GM15510 (cell line): ENCODE measurements around the gene CCDC192.

Experiments used
- POLR2A ChIP-seq: IDR thresholded peaks from 3 replicates; pipeline ENCODE4 v1.6.1; 2011; ENCODE audit warnings: borderline replicate concordance; ENCODE audit not compliant: insufficient read length; ENCODE audit errors: extremely low read depth

Gene CCDC192

DNA sequence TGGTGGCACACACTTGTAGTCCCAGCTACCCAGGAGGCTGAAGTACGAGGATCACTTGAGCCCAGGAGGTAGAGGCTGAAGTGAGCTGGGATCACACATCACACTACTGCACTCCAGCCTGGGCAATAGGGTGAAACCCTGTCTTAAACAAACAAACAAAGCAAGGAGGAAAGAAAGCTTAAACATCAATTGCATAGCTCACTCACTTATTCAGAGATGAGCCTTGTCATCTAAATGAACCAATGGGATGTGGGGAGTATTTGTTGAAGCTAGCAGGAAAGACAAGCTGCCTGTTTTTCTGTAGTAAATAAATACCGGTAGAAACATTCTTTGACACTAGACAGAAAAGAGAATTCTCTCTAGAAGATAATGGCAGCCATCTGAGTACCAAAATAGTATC is 219.4 kb downstream of the CCDC192 start:
- no peak for TF ChIP-seq POLR2A

DNA sequence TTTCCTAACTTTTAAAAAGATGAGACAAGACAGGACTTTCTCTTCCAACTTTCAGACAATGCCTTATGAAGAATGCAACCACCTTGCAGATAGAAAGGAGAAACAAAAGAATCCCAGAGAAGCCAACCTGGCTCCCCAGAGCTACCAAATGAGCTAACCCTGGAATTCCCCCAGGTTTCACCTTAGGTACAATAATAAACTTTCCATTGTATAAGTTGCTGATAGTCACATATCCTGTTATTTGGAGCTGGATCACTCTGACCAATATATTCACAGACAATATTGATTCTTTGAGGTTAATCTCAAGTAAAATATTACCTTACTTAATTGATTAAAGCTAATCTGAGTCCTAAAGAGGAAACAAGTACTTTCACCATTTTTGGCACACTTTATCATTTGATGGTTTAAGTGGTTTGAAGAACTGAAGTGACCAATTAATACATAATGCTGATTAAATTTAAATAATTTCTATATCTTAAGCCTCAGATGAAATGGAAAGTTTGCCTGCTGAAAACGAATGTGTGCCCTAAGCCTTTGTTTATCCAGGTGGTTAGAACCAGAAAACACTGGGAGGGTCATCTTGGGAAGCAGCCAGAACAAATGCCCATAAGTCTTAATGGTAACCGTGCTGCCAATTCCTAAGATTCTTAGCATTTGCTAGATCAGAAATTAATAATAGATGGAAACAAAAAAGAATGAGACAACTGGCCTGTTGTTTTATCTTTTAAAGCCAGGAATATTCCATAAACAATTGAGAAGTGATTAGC is 220.8 kb downstream of the CCDC192 start:
- no peak for TF ChIP-seq POLR2A

DNA sequence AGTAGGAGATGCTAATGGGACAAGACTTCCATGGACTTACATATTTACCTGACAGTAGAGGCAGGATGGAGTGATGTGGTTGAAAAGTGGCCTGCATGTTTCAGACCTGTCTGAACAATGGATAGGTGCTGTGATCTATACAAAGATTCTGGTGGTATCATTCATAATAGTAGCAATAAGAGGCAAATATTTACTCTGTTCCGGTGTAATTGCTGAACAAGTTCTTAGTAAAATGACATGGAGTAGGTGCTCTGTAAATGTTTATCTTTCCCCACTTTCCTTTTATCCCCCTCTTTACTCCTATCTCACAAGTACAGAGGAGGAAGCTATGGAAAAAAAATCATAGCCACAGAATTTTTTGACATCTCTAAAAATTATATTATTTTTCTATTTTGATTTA is 221.4 kb downstream of the CCDC192 start:
- TF ChIP-seq POLR2A: no peak

GRCh38 chr5:127925916-127926315 is 222.7 kb downstream of the CCDC192 start:
- no peak for TF ChIP-seq POLR2A

GRCh38 chr5:127926974-127927373 is 223.8 kb downstream of the CCDC192 start:
- TF ChIP-seq POLR2A: no peak

DNA sequence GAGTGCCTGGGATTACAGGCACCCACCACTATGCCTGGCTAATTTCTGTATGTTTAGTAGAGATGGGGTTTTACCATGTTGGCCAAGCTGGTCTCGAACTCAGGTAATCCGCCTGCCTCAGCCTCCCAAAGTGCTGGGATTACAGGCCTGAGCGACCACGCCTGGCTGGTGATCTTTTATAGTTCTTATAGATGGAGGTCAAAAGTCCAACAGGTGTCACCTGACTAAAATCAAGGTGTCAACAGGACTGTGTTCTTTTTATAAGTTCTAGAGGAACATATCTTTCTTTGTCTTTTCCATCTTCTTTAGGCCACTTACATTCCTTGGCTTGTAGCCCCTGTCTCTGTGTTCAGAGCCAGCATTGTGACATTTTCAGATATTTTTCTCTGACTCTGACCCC is 224.9 kb downstream of the CCDC192 start:
- TF ChIP-seq POLR2A: no peak

GRCh38 chr5:127930311-127930710 is 227.1 kb downstream of the CCDC192 start:
- TF ChIP-seq POLR2A: no peak

GRCh38 chr5:127931396-127931795 is 228.2 kb downstream of the CCDC192 start:
- TF ChIP-seq POLR2A: no peak

- no peak for TF ChIP-seq POLR2A
Measured at GRCh38 chr5:127933348-127933747, 230.2 kb downstream of the CCDC192 start.

- no peak for TF ChIP-seq POLR2A
Measured at GRCh38 chr5:127934791-127935256, 231.6 kb downstream of the CCDC192 start.

DNA sequence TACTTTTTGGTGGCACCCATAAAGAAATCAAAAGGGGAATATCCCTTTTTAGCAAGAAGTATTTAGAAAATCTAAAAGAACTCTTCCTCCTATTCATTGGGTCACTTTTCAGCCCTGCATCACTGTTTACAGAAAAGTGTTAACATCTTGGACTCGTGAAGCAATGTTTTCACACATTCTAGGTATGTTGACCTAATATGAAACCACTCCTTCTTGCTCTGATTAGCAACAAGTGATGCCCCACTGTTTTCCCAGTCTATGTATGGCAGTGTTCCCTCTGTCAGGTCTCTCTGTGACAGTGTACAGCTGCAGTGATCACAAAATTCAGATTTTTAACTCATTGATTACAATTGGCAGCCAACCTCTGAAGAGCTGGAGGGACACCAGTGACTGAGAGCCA is 232.2 kb downstream of the CCDC192 start:
- TF ChIP-seq POLR2A: no peak

- TF ChIP-seq POLR2A: no peak
Measured at GRCh38 chr5:127936439-127936972, 233.3 kb downstream of the CCDC192 start.

DNA sequence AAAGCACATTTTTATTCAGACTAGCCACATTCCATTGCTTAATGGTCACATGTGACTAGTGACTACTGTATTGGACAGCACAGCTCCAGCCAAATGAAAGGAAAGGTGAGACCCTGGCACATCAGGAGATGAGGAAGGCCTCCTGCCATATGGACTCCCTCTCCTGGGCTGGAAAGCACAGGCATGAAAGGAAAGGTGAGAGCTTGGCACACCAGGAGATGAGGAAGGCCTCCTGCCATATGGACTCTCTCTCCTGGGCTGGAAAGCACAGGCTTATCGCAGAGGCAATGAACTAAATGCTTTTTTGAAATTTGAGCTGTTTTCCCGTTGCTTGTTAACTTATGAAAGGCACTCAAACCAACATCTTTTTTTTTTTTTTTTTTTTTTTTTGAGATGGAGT is 235.6 kb downstream of the CCDC192 start:
- TF ChIP-seq POLR2A: no peak

DNA sequence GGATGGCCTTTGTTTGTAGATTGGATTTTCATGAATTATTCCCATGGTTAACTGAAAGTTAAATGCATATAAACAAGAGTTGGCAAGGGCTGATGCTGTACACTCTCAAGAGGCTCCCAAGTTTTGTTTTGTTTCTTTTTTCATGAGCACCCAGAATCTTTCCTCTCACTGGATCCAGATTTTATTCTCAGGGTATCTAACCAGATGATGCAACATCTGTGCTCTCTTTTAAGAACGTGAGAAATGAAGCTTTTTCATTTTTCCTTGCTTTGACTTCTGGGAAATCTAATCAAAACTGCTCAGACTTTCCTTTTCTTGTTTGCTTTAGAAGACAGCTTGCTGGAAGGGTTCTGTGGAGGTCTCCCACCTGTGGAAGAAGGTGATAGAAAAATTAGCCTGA is 237.7 kb downstream of the CCDC192 start:
- TF ChIP-seq POLR2A: no peak

- no peak for TF ChIP-seq POLR2A
Measured at GRCh38 chr5:127941646-127942045, 238.5 kb downstream of the CCDC192 start.
